SU-DHL-6 (cell line): ENCODE data around the gene COL26A1.

Source experiments
- H2AFZ ChIP-seq: fragments of 200-600 bp; sonication (generic); 2 replicates; pipeline ENCODE4 v1.6.1; 2014; ENCODE audit warnings: low read depth, mild to moderate bottlenecking, moderate library complexity, mixed read lengths, antibody characterized with exemption, low read length; ENCODE audit not compliant: severe bottlenecking
- H3F3A ChIP-seq: fragments of 200-600 bp; shearing (Covaris generic); 2 replicates; pipeline ENCODE4 v1.6.0; 2016; ENCODE audit warnings: antibody characterized with exemption, mild to moderate bottlenecking; ENCODE audit not compliant: insufficient read depth
- H3K27ac ChIP-seq: fragments of 200-600 bp; sonication (generic); 2 replicates; pipeline ENCODE4 v1.5.1; 2016; ENCODE audit warnings: low read depth, mild to moderate bottlenecking, low read length, moderate library complexity, mixed read lengths
- H3K27me3 ChIP-seq: fragments of 200-600 bp; sonication (generic), shearing (Covaris generic); 2 replicates; pipeline ENCODE4 v1.6.0; 2014; ENCODE audit warnings: mild to moderate bottlenecking, low read length
- H3K36me3 ChIP-seq: fragments of 200-600 bp; sonication (generic); 2 replicates; pipeline ENCODE4 v1.6.1; 2014; ENCODE audit warnings: mild to moderate bottlenecking, low read length, mixed read lengths
- H3K4me2 ChIP-seq: fragments of 300-600, 200-600 bp; shearing (Covaris generic), sonication (generic); 2 replicates; pipeline ENCODE4 v1.6.0; 2014; ENCODE audit warnings: low read length, low read depth, mild to moderate bottlenecking; ENCODE audit not compliant: poor library complexity, severe bottlenecking
- H3K4me3 ChIP-seq: fragments of 200-600 bp; sonication (generic); 2 replicates; pipeline ENCODE4 v1.5.1; 2014; ENCODE audit warnings: antibody characterized with exemption, low read length, mild to moderate bottlenecking, mixed read lengths; ENCODE audit not compliant: insufficient read depth, poor library complexity, severe bottlenecking
- H3K79me2 ChIP-seq: fragments of 200-600 bp; sonication (generic); 2 replicates; pipeline ENCODE4 v1.6.1; 2014; ENCODE audit warnings: mild to moderate bottlenecking, low read length, moderate library complexity; ENCODE audit not compliant: insufficient read depth
- H3K9ac ChIP-seq: fragments of 200-600 bp; sonication (generic); 2 replicates; pipeline ENCODE4 v1.7.0; 2014; ENCODE audit warnings: mild to moderate bottlenecking, low read length
- H3K9me2 ChIP-seq: fragments of 200-600 bp; sonication (generic); replicated peaks from 2 replicates; pipeline ENCODE4 v1.6.1; 2014; ENCODE audit warnings: low read length; ENCODE audit not compliant: insufficient read depth
- H3K9me3 ChIP-seq: fragments of 200-600 bp; sonication (generic); 2 replicates; pipeline ENCODE4 v1.6.1; 2014; ENCODE audit warnings: low read length, mixed read lengths; ENCODE audit not compliant: insufficient read depth
- H4K20me1 ChIP-seq: fragments of 200-600 bp; sonication (generic); 2 replicates; pipeline ENCODE4 v1.6.1; 2014; ENCODE audit warnings: low read depth, mild to moderate bottlenecking, antibody characterized with exemption, low read length, moderate library complexity, mixed read lengths
- EZH2phosphoT487 ChIP-seq: fragments of 200-600 bp; sonication (generic), shearing (Covaris generic); conservative IDR thresholded peaks from 2 replicates; pipeline ENCODE4 v1.6.1; 2018; ENCODE audit warnings: mild to moderate bottlenecking, antibody characterized with exemption, low read length, moderate library complexity, mixed read lengths
- TF ChIP-seq, protein P1 (sequence below): fragments of 200-600 bp; sonication (generic); IDR thresholded peaks from one replicate; pipeline ENCODE4 v1.5.1; 2017; ENCODE audit warnings: antibody characterized with exemption, mild to moderate bottlenecking, low read length, moderate library complexity; ENCODE audit not compliant: insufficient read depth, poor library complexity, severe bottlenecking

The COL26A1 gene

DNA sequence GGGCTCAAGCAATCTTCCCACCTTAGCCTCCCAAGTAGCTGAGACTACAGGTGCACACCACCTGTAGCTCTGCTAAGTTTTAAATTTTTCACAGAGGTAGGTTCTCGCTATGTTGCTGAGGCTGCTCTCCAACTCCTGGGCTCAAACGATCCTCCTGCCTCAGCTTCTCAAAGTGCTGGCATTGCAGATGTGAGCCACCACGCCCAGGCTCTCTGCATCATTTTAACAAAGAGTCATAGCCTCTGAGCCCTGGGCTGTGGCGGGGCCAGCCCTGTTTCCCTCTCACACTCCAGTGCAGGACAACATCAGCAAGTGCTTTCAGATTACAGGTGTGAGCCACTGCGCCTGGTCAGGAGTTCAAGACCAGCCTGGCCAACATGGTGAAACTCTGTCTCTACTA, 102.5 kb downstream of the COL26A1 start:
- Histone ChIP-seq H3K27me3 (no peaks in the 10 kb centered on the region), H3K9me2 (no peaks in the 10 kb centered on the region), H3K36me3 (no peaks in the 10 kb centered on the region), H3K4me2 (no peak overlapping the region), H3K4me3 (no peak overlapping the region), H3K27ac (no peak overlapping the region), H3F3A (no peaks in the 10 kb centered on the region), H2AFZ (no peak overlapping the region), H3K9ac (no peak overlapping the region), H4K20me1 (no peaks in the 10 kb centered on the region), H3K9me3 (no peaks in the 10 kb centered on the region), H3K79me2 (no peaks in the 10 kb centered on the region)
- TF ChIP-seq EZH2phosphoT487: no peak
- TF ChIP-seq, protein P1, sequence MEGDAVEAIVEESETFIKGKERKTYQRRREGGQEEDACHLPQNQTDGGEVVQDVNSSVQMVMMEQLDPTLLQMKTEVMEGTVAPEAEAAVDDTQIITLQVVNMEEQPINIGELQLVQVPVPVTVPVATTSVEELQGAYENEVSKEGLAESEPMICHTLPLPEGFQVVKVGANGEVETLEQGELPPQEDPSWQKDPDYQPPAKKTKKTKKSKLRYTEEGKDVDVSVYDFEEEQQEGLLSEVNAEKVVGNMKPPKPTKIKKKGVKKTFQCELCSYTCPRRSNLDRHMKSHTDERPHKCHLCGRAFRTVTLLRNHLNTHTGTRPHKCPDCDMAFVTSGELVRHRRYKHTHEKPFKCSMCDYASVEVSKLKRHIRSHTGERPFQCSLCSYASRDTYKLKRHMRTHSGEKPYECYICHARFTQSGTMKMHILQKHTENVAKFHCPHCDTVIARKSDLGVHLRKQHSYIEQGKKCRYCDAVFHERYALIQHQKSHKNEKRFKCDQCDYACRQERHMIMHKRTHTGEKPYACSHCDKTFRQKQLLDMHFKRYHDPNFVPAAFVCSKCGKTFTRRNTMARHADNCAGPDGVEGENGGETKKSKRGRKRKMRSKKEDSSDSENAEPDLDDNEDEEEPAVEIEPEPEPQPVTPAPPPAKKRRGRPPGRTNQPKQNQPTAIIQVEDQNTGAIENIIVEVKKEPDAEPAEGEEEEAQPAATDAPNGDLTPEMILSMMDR: no peak

DNA sequence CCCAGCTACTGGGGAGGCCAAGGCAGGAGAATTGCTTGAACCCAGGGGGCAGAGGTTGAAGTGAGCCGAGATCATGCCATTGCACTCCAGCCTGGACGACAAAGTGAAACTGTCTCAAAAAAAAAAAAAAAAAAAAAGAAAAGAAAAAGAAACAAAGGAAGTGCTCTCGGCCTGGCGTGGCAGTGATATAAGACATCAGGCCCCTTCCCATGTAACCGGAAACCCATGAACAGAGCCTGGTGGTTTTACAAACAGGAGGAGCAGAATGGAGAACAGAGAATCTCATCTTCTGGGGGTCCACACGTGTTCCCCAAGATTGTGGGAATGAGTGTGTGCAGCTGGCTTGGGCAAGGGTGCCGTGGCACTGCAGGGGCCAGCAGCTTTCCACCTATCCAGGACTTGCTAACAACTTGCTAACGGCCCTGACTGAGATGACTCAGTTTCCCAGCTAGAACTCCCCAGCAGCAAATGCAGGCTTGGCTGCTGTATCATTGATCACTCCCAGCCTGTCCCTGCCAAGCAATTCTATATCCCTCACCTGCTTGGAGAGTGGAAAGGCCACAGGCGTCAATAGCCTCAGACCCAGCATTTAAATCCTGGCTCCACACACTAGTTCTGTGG, 103.0 kb downstream of the COL26A1 start:
- Histone ChIP-seq H3K4me3 (no peak overlapping the region), H3K9ac (no peak overlapping the region), H3K79me2 (no peaks in the 10 kb centered on the region), H3K36me3 (no peaks in the 10 kb centered on the region), H3K9me3 (no peaks in the 10 kb centered on the region), H3K27ac (no peak overlapping the region), H3K27me3 (no peaks in the 10 kb centered on the region), H2AFZ (no peak overlapping the region), H3K9me2 (no peaks in the 10 kb centered on the region), H3K4me2 (no peak overlapping the region), H3F3A (no peaks in the 10 kb centered on the region), H4K20me1 (no peaks in the 10 kb centered on the region)
- TF ChIP-seq, protein P1: no peak
- TF ChIP-seq EZH2phosphoT487: no peak

DNA sequence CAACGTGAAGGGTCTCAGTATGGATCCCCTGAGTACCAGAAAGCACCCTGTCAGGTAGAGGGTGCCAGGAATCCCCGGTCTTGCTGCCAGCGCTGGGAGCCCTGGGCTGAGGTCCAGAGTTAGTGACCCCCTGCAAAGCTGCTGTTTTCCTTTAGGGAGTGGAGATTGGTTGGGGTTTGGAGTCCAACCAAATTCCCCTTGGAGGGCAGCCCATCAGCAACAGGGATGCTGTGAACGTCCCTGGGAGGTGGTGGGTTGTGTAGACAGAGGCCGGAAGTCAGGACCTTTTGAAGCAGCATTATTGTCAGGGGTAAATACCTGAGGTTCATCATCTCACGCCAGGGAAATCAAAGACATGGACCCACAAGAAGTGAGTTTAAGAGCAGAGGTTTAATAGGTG, 104.2 kb downstream of the COL26A1 start:
- Histone ChIP-seq H3K4me3 (no peak overlapping the region), H3K9ac (no peak overlapping the region), H3K27me3 (no peaks in the 10 kb centered on the region), H3K9me3 (no peaks in the 10 kb centered on the region), H2AFZ (no peak overlapping the region), H3K27ac (no peak overlapping the region), H3K79me2 (no peaks in the 10 kb centered on the region), H4K20me1 (no peaks in the 10 kb centered on the region), H3F3A (no peaks in the 10 kb centered on the region), H3K36me3 (no peaks in the 10 kb centered on the region), H3K9me2 (no peaks in the 10 kb centered on the region), H3K4me2 (no peak overlapping the region)
- no peak for TF ChIP-seq EZH2phosphoT487
- TF ChIP-seq, protein P1: no peak
